Ishikawa (cell line): Measurements from ENCODE around the gene CLMN.

Experiments
- CEBPB ChIP-seq: IDR thresholded peaks from 2 replicates; pipeline ENCODE4 v1.6.1; 2012
- CREB1 ChIP-seq: IDR thresholded peaks from 2 replicates; pipeline ENCODE4 v1.6.1; 2012; ENCODE audit warnings: low read depth
- EGR1 ChIP-seq: IDR thresholded peaks from 2 replicates; pipeline ENCODE4 v1.6.1; 2012
- EP300 ChIP-seq: IDR thresholded peaks from 2 replicates; pipeline ENCODE4 v1.6.1; 2012; ENCODE audit warnings: borderline replicate concordance
- FOXM1 ChIP-seq: IDR thresholded peaks from 2 replicates; pipeline ENCODE4 v1.6.1; 2012; ENCODE audit warnings: low read depth, borderline replicate concordance
- MAX ChIP-seq: IDR thresholded peaks from 2 replicates; pipeline ENCODE4 v1.6.1; 2012
- NFIC ChIP-seq: IDR thresholded peaks from 2 replicates; pipeline ENCODE4 v1.6.1; 2012
- RAD21 ChIP-seq: IDR thresholded peaks from 2 replicates; pipeline ENCODE4 v1.6.1; 2012; ENCODE audit warnings: low read depth
- REST ChIP-seq: IDR thresholded peaks from 2 replicates; pipeline ENCODE4 v1.6.1; 2012; ENCODE audit warnings: low read depth, mild to moderate bottlenecking
- TAF1 ChIP-seq: IDR thresholded peaks from 2 replicates; pipeline ENCODE4 v1.6.1; 2012; ENCODE audit warnings: low read depth, mild to moderate bottlenecking
- TCF12 ChIP-seq: IDR thresholded peaks from 2 replicates; pipeline ENCODE4 v1.6.1; 2012; ENCODE audit warnings: low read depth
- TEAD4 ChIP-seq: IDR thresholded peaks from 2 replicates; pipeline ENCODE4 v1.6.1; 2012
- USF1 ChIP-seq: IDR thresholded peaks from 2 replicates; pipeline ENCODE4 v1.6.1; 2012
- ZBTB7A ChIP-seq: IDR thresholded peaks from 2 replicates; pipeline ENCODE4 v1.6.1; 2012; ENCODE audit warnings: low read depth

Gene CLMN

DNA sequence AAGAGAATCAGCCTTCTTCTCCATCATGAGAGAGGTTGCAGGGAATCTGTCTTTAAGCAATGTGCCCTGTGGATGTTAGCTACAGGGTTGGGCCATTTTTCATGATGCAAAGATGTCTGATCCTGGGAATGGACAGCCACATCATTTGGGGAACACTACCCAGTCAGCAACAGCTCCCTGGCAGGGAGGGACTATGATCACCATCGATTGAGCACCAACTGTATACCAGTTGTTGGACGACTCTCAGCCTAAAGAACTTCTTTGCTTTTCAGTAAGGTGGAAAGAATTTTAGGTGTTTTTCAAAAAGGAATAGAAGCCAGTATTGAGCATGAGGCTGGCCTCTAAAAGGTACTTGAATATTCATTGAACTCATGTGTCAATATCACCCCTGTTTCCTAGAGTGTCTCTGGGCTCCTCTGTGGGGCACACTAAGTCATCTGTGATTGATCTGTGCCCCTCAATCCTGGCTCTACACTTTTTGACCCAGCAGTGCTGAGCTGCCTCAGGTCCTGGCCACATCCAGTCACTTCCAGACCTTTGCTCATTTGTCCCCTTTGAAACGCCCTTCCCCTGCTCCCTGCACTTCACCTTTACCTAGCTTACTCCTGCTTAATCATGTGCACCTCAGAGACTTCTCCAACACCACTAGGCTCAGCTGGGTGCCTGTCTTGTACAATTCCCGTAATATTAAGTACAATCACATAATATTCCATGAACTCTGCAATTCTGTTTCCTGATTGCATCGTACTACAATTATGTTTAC, 2.2 kb upstream of the CLMN start:
- TF ChIP-seq EGR1 (no peak), NFIC (no peak), TEAD4 (no peak)

GRCh38 chr14:95320955-95321600, 1.4 kb upstream of the CLMN start:
- TF ChIP-seq TEAD4 = no peak
- TF ChIP-seq FOXM1 = no peak
- TF ChIP-seq TAF1 = no peak
- no peak for TF ChIP-seq EP300
- TF ChIP-seq RAD21 = no peak
- no peak for TF ChIP-seq EGR1
- TF ChIP-seq TCF12 = no peak
- no peak for TF ChIP-seq REST
- TF ChIP-seq CREB1 = no peak
- no peak for TF ChIP-seq ZBTB7A
- TF ChIP-seq CEBPB = no peak

DNA sequence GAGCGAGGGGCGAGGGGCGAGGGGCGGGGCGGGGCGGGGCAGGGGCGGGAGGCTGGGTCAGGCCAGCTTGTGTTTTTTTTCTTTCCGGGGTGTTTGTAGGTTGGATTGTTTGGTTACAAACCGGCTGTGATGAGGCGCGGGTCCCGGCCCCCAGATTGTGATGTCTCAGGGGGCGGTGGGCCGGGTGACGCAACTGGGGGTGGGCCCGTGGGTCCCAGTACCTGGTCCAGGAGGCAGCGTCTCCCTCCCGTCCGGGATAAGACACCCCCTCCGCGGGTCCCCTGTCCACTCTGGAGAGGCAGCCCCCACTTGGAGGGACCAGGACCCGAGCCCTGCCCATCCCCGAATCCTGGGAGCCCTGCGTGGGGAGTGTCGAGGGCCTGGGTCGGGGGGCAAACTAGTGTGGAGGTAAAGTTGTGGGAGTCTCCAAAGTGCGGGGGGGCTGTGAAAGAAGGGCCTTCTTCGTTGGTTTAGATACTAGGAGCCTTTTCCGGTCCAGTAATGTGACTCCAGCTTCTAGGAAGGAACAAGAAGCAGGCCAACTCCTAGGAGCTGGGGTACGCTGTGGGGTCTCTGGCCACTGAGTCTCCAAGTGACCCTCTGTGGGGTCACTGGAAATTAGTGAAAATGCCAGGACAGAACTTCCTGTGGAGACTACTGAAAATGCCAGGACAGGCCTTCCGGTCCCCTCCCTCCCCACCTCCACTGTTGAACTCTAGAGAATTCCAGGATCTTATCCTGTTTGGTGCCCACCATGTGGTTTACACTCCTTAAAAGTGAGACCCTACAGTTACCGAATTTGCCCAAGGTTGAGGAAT, 579 bp upstream of the CLMN start:
- TF ChIP-seq FOXM1 = no peak
- TF ChIP-seq CEBPB = no peak
- no peak for TF ChIP-seq REST
- no peak for TF ChIP-seq MAX
- no peak for TF ChIP-seq CREB1
- no peak for TF ChIP-seq TEAD4
- no peak for TF ChIP-seq TCF12
- no peak for TF ChIP-seq EP300
- no peak for TF ChIP-seq TAF1

GRCh38 chr14:95318399-95319311, 1.1 kb downstream of the CLMN start:
- TF ChIP-seq NFIC (no peak), TCF12 (no peak), ZBTB7A (no peak), FOXM1 (no peak), MAX (no peak), TAF1 (no peak), CEBPB (no peak)

- TF ChIP-seq FOXM1 (no peak), USF1 (no peak)
Measured at GRCh38 chr14:95317817-95318343, 1.8 kb downstream of the CLMN start.

DNA sequence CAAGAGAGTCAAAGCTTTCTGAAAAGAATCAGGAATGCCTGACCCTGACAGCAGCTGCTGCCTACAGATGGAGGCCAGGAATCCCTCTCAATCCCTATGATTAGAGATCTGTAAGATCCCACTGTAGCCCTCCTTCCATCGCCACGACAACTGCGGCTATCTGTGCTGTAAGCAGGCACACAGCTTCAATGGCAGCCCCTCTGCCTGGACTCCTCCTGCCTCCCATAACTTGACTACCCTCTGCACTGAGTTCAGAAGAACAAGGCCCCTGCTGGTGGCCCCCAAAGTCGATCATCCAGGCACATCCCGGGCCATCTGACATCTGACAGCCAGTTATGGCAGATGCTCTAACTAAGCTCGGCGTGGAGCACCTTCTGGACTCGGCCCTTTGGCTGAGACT, 2.9 kb downstream of the CLMN start:
- TF ChIP-seq RAD21 (no peak), TCF12 (no peak), CREB1 (no peak)
